HEK293 (cell line): ENCODE data around the gene POLR3A.

Experiments used
- BCL11A ChIP-seq: fragments of 450-650 bp; formaldehyde crosslinking; IDR thresholded peaks from 2 replicates; pipeline ENCODE4 v1.5.1; 2016; ENCODE audit warnings: low read depth, missing biosample characterization, missing genetic modification characterization
- SP2 ChIP-seq: fragments of 450-650 bp; formaldehyde crosslinking; IDR thresholded peaks from 2 replicates; pipeline ENCODE4 v1.5.1; 2016; ENCODE audit warnings: missing biosample characterization, missing genetic modification characterization
- ZBTB17 ChIP-seq: fragments of 450-650 bp; formaldehyde crosslinking; IDR thresholded peaks from 2 replicates; pipeline ENCODE4 v1.5.1; 2016; ENCODE audit warnings: missing biosample characterization, missing genetic modification characterization
- ZNF23 ChIP-seq: fragments of 450-650 bp; formaldehyde crosslinking; IDR thresholded peaks from 2 replicates; pipeline ENCODE4 v1.5.1; 2016; ENCODE audit warnings: missing biosample characterization, missing genetic modification characterization, borderline replicate concordance
- ZNF555 ChIP-seq: fragments of 450-650 bp; formaldehyde crosslinking; conservative IDR thresholded peaks from 2 replicates; pipeline ENCODE4 v1.5.1; 2017; ENCODE audit warnings: missing biosample characterization, mild to moderate bottlenecking, missing genetic modification characterization, inconsistent platforms
- ZNF561 ChIP-seq: fragments of 450-650 bp; IDR thresholded peaks from 2 replicates; pipeline ENCODE4 v1.5.1; 2018; ENCODE audit warnings: missing biosample characterization, missing genetic modification characterization, borderline replicate concordance
- ZNF624 ChIP-seq: fragments of 450-650 bp; formaldehyde crosslinking; IDR thresholded peaks from 2 replicates; pipeline ENCODE4 v1.5.1; 2017; ENCODE audit warnings: missing biosample characterization, missing genetic modification characterization
- ZNF768 ChIP-seq: fragments of 450-650 bp; formaldehyde crosslinking; IDR thresholded peaks from 2 replicates; pipeline ENCODE4 v1.5.1; 2018; ENCODE audit warnings: missing biosample characterization, mild to moderate bottlenecking, missing genetic modification characterization
- ZNF776 ChIP-seq: fragments of 450-650 bp; formaldehyde crosslinking; IDR thresholded peaks from 2 replicates; pipeline ENCODE4 v1.5.0; 2017; ENCODE audit warnings: missing biosample characterization, missing genetic modification characterization, borderline replicate concordance
- TF ChIP-seq, protein P1 (sequence below): fragments of 450-650 bp; formaldehyde crosslinking; IDR thresholded peaks from 2 replicates; pipeline ENCODE4 v1.5.1; 2017; ENCODE audit warnings: missing biosample characterization, missing genetic modification characterization
- TF ChIP-seq, protein P2 (sequence below): fragments of 450-650 bp; formaldehyde crosslinking; IDR thresholded peaks from 2 replicates; pipeline ENCODE4 v1.5.1; 2016; ENCODE audit warnings: missing biosample characterization, missing genetic modification characterization

DNA sequence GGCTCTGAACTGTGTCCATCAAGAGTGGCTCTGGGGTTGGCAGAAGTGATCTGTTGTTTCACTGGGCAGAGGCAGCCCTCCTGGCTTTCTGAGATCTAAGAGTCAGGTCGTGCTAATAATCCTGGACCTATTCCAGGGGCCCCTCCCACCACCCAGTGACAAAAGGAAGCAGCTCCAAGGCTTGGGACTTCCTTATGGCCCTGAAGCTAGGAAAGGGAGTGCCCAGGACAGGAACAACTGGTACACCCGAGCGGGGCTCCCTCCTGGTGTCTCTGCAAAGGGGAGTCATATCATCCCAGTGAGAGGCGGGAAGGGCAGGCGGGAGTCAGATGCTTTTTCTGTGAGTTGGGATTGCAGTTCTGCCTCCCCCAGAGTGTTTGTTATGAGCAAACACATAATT lies 36.7 kb upstream of the POLR3A start:
- TF ChIP-seq BCL11A (tag by site-specific recombination) (no peak), ZNF768 (tag by site-specific recombination) (no peak), SP2 (tag by site-specific recombination) (no peak), ZNF23 (no peak), ZBTB17 (tag by site-specific recombination) (no peak), ZNF561 (tag by site-specific recombination) (no peak), ZNF776 (no peak), ZNF555 (tag by site-specific recombination) (no peak), ZNF624 (tag by site-specific recombination) (no peak)
- TF ChIP-seq, protein P1, sequence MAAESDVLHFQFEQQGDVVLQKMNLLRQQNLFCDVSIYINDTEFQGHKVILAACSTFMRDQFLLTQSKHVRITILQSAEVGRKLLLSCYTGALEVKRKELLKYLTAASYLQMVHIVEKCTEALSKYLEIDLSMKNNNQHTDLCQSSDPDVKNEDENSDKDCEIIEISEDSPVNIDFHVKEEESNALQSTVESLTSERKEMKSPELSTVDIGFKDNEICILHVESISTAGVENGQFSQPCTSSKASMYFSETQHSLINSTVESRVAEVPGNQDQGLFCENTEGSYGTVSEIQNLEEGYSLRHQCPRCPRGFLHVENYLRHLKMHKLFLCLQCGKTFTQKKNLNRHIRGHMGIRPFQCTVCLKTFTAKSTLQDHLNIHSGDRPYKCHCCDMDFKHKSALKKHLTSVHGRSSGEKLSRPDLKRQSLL (tag by site-specific recombination) = no peak
- TF ChIP-seq, protein P2, sequence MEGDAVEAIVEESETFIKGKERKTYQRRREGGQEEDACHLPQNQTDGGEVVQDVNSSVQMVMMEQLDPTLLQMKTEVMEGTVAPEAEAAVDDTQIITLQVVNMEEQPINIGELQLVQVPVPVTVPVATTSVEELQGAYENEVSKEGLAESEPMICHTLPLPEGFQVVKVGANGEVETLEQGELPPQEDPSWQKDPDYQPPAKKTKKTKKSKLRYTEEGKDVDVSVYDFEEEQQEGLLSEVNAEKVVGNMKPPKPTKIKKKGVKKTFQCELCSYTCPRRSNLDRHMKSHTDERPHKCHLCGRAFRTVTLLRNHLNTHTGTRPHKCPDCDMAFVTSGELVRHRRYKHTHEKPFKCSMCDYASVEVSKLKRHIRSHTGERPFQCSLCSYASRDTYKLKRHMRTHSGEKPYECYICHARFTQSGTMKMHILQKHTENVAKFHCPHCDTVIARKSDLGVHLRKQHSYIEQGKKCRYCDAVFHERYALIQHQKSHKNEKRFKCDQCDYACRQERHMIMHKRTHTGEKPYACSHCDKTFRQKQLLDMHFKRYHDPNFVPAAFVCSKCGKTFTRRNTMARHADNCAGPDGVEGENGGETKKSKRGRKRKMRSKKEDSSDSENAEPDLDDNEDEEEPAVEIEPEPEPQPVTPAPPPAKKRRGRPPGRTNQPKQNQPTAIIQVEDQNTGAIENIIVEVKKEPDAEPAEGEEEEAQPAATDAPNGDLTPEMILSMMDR = no peak
